ENCODE results near the gene NMT2.
A peak's percentile ranks its signal among the peaks of the same experiment; 100 is the strongest.
"Not testable (repeated sequence)": the region's sequence is repeated elsewhere in the genome, so short reads cannot be mapped to it uniquely, and the experiment has no call there.

The NMT2 gene

DNA sequence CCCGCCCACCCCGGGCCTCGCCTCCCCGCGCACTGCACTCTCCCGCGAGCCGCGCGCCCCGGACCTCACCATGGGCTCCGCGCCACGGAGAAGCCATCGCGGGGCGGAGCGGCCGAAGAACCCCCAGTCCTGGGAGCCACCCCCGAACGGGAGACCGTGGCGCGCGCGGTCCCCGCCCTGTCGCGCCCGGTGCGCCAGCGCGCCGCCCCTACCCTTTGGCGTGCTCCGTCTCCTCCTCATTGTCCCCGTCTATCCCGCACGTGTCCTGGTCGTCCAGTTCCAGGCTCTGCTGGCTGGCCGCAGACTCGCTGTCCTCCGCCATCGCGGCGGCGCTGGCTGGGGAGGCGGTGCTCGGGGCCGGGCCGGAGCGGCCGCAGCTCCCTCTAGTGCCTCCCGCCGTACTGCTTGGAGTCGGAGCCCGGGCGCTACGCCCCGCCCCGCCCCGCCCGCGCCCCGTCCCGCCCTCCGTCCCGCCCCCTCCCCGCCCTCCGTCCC is at the start of gene NMT2:
NMT2 (minus strand) TSS at position 403 of the 495 bp plus-strand sequence; CDS start at position 322, 81 bp downstream.
- peak within 1 kb of the TSS; percentile 50 for H3K27ac ChIP-seq
- peak; percentile 37 for DNase-seq (ENCODE audit: low read depth, low spot score)

DNA sequence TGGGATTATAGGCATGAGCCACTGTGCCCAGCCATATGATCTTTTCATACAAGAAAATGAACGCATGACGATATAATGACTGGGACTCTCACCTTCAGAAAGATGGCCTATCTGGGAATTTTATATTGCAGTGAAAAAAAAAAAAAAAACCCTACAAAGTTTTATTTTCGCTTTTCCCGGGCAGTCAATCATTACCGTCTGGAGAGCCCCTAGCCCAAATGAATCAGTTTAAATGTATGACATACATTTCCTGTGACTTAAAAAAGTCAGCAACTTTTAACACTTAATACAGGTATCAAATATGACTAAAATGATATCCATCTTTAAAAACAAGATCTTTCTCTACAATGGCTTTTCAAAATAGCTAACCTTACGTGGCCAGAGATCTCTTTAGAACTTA is 48.2 kb upstream of the NMT2 start:
- DNase-seq (ENCODE audit: low read depth, low spot score) = no peak
- H3K27ac ChIP-seq = no peak overlapping the region

DNA sequence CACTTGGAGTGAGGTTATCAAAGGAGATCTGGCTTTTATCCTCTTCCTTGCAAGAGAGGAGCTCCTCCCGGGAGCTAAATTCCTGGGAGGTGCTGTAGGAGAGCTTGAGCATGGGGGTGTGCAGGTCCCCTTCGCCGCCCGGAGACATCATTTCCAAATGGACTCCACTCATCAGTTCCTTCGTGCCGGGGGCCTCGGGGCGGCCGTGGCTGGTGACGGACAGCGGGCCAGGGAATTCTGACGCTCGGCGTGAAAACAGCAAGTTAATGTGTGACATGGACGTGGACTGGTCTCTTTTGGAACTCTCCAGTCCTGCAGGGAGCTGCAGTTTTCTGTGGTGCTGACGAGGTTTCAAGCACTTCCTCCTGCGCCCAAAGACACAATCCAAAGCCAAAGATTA is 45.7 kb upstream of the NMT2 start:
- H3K27ac ChIP-seq = no peak overlapping the region
- DNase-seq (ENCODE audit: low read depth, low spot score) = no peak

DNA sequence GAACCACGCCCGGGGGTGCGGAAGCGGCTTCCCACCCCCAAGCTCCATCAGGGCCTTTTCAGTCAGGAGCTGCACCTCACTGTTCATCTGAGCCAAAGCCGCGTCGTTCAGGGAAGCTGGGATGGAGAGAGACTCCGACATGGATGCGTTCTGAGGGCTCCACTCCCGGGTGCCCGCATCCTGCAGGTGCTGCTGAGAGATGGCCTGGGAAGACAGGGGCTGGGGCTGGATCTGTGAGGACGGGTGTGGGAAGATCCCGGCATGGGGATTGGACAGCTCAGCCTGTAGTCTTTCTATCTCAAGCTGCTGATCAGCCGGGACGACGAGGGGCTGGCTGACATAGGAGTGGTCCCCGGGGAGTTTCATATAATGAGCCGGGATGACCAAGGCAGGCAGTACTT is 45.0 kb upstream of the NMT2 start:
- no peak for DNase-seq (ENCODE audit: low read depth, low spot score)
- no peak overlapping the region for H3K27ac ChIP-seq

DNA sequence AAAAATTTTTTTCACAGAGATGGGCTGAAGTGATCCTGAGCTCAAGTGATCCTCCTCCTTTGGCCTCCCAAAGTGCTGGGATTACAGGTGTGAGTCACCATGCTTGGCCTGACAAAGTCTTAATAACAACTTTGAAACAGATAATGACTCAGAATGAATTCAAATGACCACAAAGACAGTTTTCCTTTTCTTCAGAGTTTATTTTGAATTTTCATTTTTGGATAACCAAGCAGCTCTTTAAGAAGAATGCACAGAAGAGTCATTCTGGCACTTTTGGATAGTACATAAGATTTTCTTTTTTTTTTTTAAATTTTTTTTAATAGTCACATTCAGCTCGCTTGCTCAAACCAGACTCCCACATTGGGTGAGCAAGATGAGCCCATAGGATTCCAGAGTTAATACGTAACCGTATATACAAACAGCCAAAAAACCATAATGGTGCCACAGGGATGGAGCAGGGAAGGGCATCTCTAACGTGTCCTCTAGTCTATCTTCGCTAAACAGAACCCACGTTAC is 43.0 kb upstream of the NMT2 start:
- no peak for DNase-seq (ENCODE audit: low read depth, low spot score)
- no peak overlapping the region for H3K27ac ChIP-seq

DNA sequence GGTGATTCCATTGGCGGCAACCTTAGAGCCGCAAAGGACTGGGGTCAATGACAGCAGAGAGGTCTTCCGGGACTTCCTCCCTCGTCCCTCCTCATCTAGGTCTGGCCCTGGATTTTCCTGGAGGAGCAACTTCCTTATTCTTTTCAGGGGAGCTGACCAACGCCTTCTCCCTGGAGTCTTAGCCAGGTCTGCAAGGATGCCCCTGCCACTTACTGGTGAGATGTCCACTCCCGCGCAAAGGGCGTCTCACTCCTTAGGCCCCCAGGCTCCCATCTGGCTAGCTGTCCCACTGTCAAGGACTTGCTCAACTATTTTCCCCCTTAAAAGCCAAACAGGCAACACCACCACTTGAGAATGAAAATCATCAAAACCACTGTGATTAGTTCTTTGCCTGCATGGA is 42.0 kb upstream of the NMT2 start:
- no peak for DNase-seq (ENCODE audit: low read depth, low spot score)
- no peak overlapping the region for H3K27ac ChIP-seq

DNA sequence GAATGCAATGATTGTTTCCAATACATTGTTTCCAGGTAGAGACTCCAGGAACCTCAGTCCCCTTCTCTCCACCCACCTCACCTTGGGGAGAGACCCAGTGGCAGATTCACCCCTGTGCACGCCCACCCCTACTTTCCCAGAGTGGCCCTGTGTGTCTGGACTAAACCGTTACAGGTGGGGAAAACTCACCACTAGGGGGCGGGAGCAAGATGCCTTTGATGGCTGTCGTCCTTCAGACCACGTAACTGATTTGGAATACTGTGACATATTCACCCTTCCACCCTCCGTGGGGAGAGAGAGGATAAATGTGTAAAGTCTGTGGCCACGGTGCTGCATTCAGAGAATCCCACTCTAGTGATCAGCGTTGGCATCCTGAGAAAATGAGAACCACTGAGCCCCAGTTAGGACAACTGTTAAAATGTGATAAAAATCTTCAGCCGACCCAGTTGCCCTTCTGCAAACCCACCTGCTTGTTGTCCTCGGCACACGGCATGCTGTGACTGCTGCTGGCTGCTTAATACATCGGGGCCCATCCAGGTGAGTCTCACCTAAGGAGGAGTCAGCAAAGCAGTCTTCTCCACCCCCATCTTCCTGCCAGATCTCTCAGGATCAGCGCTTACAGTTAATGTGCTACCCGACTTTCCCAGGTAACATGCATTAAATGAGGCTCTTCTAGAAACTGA is 41.5 kb upstream of the NMT2 start:
- no peak for DNase-seq (ENCODE audit: low read depth, low spot score)
- H3K27ac ChIP-seq = no peak overlapping the region

DNA sequence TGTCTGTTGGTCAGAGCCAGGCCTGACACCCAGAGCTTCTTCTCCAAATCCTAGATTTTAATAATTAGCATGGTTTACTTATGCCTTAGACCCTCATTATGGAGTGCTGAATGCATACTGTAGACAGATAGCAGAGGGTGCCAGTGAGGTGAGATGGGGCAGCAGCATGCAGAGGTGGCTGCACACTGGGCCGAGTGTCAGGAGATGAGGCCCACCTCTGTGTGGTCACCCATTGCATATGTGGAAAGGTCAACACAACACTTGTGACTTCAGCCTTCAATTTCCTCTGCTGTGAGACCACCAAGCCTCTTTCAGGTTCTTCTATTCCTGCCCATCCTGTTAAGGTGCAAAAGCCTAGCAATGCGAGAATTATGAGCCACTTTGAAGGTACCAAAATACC is 39.7 kb upstream of the NMT2 start:
- no peak overlapping the region for H3K27ac ChIP-seq
- DNase-seq (ENCODE audit: low read depth, low spot score) = no peak

DNA sequence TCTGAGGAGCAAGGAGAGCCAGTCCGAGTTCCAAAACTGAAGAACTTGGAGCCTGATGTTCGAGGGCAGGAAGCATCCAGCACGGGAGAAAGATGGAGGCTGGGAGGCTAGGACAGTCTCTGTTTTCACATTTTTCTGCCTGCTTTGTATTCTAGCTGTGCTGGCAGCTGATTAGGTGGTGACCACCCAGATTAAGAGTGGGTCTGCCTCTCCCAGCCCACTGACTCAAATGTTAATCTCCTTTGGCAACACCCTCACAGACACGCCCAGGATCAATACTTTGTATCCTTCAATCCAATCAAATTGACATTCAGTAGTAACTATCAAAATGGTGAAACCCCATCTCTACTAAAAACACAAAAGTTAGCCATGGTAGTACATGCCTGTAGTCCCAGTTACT is 38.9 kb upstream of the NMT2 start:
- H3K27ac ChIP-seq; DNase-seq (ENCODE audit: low read depth, low spot score): not testable (repeated sequence)

DNA sequence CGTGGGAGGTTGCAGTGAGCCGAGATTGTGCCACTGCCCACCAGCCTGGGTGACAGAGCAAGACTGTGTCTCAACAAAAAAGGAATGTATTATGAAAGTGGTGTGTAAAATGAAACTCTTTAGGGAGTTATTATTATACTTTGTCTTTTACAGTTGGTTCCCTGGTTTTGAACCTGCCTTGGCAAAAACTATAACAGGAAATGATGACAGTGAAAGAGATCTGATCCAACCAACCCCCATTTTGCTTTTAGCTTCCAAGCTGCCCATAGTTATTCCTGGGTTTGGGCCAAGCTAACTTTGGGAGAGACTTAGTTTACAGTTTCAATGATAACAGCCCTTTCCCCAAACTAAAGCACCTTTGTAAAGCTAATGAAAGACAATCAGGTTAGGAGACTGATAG is 34.1 kb upstream of the NMT2 start:
- DNase-seq (ENCODE audit: low read depth, low spot score) = no peak

DNA sequence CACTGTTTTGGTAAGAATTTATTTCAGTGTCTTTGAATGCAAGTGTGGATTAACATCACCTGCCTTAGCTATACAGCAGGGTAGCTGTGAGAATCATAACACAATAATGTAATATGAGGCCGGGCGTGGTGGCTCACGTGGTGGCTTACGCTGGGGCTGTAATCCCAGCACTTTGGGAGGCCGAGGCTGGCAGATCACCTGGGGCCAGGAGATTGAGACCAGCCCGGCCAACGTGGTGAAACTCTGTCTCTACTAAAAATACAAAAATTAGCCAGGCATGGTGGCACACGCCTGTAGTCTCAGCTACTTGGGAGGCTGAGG is 33.8 kb upstream of the NMT2 start:
- peak overlapping the region; percentile 50 for H3K27ac ChIP-seq
- not testable (repeated sequence) for DNase-seq (ENCODE audit: low read depth, low spot score)

More for the DNA sequence above, 34.1 kb upstream of the NMT2 start:
- no peak overlapping the region for H3K27ac ChIP-seq

DNA sequence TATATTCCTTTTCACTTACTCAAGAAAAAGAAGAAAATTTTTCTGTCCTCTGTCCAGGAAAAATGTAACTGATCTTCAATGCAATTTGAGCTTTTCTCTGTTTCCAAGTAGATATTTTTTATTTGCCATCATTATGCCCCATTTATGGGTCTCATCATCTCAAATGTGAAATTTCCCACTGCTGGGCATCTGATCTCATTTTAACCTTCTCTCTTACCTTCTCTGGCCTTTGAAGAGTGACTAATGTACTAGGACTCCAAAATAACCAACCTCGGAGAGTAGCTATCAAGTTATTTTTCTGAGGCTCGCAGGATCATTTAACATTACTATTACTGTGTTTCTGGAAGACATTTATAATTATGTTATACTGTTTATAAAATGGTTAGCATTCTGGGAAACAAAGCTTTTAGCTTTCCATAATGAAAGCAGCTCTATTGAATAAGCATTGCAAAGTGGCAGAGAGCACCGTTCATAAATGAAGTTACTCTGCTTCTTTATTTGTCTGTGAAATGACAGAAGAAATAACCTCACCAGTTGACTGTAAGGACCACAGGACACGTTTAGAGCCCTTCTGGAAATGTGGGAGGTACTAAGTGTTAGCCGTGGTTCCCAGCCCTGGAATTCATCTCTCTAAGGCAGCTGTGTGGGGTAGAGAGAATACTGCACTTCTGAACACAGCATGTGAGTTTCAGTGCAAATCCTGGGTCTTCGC is 33.3 kb upstream of the NMT2 start:
- no peak for DNase-seq (ENCODE audit: low read depth, low spot score)
- peak overlapping the region; percentile 50 for H3K27ac ChIP-seq

DNA sequence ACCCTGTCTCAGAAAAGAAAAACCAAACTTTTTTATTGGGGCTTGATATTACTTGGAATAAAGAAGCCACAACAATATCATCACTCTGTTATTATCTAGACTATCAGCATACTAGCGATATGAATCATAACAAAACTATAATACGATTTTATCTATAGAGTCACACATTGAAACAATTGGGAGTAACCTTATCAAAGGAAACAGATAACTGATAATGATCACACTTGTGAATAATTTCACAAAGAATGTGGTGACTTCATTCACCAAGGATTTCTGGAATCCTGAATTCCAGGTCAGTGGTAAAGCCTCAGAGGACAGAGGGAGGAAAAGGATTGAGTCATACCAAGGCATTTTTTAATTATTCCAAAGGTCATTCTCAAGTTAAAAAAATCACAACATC is 32.1 kb upstream of the NMT2 start:
- DNase-seq (ENCODE audit: low read depth, low spot score) = no peak
- peak overlapping the region; percentile 50 for H3K27ac ChIP-seq

DNA sequence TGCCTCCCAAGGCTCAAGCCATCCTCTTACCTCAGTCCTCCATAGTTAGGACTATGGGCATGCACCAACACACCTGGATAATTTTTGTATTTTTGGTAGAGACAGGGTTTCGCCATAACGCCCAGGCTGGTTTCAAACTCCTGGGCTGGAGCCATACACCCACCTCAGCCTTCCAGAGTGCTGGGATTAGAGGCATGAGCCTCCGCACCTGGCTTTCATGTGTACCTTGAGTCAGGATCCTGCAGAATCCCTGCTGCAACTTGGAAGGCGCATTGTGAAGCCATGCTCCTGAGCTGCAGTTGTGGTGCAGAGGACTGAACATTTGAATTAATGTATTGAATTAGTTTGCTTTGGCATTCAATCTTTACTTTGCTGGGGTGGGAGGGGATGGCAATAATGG is 29.4 kb upstream of the NMT2 start:
- H3K27ac ChIP-seq = no peak overlapping the region
- no peak for DNase-seq (ENCODE audit: low read depth, low spot score)

DNA sequence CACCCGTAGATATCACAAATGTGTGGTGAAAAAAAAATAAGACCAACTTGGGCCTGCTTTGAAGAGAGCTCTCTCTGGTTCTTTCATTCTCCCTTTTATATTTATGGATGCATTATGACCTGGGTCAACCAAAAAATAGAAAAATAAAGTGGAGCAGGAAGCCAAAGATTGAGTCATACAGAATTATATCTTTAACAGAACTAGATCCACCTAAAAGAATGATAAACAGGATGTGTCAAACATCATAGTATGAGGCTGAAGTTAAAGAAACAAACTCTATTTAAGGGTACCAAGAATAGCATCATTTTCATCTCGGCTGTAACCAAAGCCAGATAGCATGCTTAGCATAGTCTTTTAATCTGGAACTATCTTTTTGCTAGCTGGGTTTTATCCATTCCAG is 28.8 kb upstream of the NMT2 start:
- no peak overlapping the region for H3K27ac ChIP-seq
- DNase-seq (ENCODE audit: low read depth, low spot score) = no peak

DNA sequence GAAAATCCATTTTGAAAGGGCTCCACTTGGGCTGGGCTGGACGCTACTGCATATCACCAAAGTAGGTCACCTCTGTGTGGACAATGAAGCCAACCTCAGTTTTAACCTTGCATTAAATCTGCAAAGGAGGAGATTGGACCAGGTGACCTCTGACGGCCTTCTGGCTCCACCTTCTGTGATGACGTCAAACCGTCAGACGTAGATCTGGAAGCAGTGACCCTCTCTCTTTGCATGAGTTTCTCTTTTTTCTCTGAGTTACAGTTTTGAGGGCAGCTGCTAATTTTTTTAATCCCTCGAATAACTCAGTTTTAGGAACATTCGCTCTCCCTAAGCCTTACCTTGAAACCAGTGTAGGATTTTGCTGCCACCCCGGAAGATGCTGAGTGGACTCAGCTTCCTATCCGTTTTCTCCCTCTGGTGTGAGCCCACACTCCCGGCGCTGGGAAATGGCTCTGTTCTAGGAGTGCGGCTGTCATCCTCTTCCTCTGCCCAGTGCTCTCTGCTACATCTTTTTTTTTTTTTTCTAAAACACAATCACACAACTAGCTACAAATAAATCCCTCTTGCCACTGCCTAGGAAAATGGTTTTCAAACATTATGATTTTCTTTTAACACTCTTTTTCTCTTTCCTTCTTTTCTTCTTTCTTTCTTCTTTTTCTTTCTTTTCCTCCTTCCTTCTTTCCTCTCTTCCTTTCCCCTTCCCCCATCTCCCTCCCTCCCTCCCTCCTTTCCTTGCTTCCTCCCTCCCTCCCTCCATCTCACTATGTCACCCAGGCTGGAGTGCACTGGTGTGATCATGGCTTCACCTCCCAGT is 27.7 kb upstream of the NMT2 start:
- no peak overlapping the region for H3K27ac ChIP-seq
- DNase-seq (ENCODE audit: low read depth, low spot score) = no peak

DNA sequence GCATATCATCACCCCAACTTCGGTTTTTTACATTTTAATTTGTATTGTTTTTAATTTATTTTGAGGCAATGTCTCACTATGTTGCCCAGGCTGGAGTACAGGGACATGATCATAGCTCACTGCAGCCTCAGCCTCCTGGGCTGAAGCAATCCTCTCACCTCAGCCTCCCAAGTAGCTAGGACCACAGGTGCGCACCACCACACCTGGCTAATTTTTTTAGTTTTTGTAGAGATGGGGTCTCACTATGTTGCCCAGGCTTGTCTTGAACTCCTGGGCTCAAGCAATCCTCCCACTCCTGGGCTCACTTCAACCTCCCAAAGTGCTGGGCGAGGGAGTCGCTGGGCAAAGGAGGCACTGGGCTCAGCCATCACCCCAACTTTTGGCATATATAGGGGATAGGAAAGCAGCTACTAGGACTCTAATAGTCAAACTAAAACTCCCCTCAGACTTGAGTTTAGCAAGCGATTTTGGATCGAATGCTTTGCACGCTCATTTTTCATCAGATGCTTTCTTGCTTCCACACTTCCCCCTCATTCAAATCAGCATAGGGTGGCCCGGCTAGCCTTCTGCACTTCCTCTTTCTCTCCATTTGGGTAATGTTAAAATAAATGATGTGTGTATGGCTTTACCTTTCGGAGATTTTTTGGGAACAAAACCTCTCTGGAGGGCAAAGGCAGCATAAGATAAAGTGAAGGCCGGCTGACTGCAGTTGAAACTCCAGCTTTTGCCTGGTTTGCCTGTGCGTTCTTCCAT is 20.8 kb upstream of the NMT2 start:
- H3K27ac ChIP-seq = no peak overlapping the region
- DNase-seq (ENCODE audit: low read depth, low spot score) = no peak

DNA sequence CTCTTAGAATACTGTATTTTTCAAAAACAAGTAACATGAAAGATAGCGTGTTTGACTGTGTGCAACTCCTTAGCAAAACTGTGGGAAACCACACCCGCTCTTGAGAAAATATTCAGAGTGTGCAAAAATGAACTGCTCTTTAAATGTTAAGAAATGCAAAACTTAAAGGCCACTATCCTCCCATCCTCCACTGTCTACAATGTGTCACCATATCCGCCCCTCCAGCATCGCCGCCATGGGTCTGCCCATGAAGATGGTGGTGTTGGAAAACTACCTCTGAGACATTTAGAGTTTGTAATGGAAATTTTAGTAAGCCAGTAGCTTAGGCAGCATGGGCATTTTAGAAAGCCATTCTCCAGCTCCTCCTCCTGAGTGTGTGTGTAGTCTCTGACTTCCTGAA is 20.1 kb upstream of the NMT2 start:
- no peak overlapping the region for H3K27ac ChIP-seq
- no peak for DNase-seq (ENCODE audit: low read depth, low spot score)

DNA sequence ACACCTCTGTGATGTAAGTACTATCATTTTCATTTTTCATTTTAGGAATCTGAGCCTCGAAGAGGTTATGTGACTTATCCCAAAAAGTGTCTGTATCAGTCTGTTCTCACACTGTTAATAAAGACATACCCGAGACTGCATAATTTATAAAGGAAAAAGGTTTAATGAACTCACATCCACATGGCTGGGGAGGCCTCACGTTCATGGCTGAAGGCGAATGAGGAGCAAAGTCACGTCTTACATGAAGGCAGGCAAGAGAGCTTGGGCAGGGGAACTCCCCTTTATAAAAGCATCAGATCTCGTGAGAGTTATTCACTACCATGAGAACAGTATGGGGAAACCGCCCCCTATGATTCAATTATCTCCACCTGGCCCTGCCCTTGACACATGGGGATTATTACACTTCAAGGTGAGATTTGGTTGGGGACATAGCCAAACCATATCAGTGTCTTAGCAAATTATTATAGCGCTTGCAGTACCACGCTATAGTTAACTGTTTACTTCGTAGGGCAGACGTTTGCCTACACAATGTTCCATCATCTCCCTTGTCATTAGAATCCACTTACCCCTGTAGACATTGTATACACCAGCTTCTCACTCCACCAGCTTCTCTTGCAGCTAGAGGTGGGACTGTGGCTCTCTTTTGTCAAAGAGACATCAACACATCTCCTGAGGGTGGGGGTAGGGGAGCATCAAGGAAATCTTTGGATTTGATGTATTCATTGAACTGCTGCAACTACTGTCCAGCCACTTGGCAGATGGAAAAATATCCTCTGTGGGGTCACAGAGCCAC is 15.4 kb upstream of the NMT2 start:
- H3K27ac ChIP-seq = no peak overlapping the region

More for the DNA sequence above, 15.4 kb upstream of the NMT2 start:
- DNase-seq (ENCODE audit: low read depth, low spot score) = no peak

Measured in epithelial cell of prostate (primary cell).